Fibroblast of skin of right biceps (primary cell): ENCODE results near the gene OPHN1.
A peak's percentile ranks its signal among the peaks of the same experiment; 100 is the strongest.
"Not testable (repeated sequence)": the region's sequence is repeated elsewhere in the genome, so short reads cannot be mapped to it uniquely, and the experiment has no call there.

Source experiments
- DNase-seq: peaks from one replicate; pipeline ENCODE4 v3.0.0-alpha.2; 2013

Gene OPHN1

DNA sequence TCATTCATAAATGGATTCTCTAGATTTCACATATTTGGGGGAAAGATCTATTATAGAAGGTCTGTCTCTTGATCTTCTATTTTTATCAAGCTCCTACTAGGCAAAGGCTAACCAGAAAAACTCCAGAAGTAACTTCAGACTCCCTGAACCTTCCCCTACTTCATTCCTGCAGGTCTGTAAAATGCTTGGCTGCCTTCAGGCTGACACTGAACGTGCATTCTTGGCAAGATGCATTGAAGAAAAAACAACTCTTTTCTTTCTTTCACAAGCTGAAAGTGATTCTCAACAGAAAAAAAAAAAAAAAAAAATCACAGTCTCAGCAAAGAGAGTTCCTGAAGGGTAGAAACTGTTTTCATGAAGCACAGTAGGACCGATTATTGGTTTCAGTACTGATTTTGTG, 12.7 kb downstream of the OPHN1 start:
- DNase-seq: no peak

DNA sequence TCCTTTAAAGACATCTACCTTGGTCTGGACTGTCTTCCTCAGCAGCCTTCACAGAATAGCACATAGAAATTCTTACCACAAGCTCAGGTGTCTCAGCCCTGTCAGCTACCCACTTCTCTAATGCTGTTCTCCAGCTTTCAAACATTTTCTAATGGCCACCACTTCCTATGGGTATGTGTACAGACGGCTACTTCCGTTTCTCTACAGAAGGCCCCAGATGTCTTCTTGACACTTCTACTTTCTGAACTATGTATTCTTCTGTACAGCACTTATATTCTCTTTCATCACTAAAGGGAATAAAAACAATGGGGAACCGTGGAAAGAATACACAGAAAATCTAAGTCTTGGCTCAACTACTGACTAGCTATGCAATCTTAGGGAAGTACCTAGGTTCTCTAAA, 13.3 kb downstream of the OPHN1 start:
- DNase-seq: no peak

DNA sequence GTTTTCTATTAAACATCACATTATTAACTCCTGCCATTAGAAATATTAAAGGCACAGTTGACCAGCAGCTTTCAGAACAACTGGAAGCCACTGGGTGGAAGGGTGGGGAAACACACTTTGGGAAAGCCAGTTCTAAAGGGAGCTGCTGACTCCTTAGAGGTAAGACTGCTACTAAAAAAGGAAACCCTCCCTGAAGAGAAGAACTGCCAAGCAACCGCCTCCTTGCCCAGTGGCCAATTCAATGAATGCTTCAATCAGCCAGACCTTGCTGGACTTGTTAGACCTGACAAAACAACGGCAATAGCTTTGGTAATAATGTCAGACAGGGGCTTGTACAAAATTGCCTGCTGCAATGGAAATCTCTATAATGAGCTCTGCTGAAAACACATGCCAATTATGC, 15.6 kb downstream of the OPHN1 start:
- no peak for DNase-seq

DNA sequence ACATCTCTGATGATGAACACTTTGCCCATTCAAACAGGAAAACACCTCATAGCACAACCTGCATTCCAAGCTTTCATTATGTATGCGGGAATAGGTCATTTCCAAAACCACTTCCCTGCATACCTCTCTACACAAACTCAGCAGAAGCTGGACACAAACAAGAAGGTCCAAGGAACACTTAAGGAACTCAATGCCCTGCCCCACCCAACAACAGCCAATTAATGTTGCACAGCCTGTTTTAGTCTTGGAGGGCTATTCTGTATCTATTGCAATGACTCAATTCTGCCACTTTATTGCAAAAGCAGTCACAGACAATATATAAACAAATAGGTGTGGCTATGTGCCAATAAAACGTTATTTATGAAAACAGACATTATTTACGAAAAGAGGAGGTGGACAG, 16.7 kb downstream of the OPHN1 start:
- DNase-seq: no peak

DNA sequence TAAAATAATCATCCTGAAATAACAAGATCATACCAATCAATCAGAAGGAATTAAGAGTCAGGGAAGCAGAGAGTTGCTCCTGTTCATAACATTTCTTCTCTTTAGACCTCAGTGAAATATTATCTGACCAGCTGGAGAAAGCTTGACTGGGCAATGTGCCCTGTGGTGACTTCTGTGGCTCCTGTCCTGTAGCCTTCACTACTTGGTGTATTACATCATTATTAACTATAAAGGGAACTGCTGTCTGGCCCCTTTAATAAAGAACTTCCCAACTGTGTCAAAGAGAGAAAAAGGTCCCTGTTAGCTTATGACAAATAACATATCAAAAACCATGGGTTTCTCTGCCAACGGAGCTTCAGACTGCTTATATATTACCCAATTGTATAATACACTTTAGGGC, 18.0 kb downstream of the OPHN1 start:
- peak; percentile 40 for DNase-seq

DNA sequence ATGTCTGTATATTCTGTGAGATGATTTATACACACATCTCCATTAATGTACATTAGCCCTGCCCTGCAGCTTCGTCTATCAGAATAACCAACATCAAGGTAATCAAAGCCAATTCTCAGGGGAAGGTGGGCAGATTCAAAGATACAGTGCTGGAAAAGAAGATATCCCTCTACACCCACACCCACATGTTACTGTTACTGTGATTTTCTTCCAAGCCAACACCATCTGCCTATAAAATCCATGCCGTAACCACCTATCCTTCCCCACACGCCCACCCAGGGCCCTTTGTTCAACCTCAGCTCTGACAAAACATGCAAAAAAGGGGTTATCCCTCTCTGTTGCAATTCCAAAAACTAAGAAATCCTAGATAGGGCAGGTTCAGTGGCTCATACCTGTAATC, 20.0 kb downstream of the OPHN1 start:
- no peak for DNase-seq

DNA sequence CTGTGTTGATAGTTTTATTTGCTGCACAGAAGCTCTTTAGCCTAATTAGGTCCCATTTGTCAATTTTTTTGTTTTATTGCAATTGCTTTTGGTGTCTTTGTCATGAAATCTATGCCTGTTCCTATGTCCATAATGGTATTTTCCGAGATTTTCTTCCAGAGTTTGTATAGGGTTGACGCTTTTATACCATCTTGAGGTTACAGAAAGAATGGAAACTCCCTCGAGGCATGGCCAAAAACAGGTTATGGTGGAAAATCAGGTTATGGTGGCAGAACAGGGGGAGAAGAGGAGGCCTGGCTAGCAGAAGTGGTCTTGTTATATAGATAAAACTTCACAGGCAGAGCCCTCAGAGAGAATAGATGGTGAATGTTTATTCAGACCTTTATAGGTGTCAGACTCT, 21.6 kb downstream of the OPHN1 start:
- DNase-seq: no peak

DNA sequence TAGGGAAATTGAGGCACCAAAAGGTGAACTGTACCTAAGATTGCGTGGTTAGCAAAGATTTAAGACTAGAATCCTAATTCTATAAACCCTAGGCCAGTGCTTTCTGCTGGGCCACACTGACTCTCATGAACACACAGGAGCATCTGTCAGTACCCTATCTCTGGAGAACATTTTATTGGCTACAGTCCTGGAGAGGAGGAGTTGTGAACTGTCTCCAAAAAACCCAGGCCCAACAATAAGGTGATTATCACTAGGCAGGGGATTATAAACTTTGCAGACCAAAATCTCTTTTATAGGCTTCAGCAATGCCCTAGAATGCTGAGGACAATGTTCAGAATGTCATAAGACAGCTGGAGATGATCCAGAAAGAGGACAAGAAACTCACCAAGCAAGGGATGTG, 24.1 kb downstream of the OPHN1 start:
- no peak for DNase-seq

DNA sequence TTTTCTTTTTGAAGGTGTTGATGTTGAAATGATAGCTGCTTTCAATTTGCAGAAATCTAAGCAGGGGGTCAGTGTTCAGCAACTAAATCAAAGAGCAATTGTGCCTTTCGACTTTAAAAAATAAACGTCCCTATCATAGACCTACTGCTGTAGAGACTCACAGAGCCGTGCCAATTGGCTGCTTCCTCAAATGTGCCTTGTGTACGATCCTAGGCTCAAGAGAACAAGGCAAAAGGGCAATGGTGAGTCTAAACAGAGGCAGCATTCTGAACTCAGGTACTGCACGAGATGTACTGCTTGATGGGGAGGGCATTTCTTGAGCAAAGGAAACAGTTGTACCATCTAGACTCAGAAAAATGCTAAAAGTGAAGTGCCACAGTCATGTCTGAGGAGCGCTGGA, 29.8 kb downstream of the OPHN1 start:
- DNase-seq: no peak

DNA sequence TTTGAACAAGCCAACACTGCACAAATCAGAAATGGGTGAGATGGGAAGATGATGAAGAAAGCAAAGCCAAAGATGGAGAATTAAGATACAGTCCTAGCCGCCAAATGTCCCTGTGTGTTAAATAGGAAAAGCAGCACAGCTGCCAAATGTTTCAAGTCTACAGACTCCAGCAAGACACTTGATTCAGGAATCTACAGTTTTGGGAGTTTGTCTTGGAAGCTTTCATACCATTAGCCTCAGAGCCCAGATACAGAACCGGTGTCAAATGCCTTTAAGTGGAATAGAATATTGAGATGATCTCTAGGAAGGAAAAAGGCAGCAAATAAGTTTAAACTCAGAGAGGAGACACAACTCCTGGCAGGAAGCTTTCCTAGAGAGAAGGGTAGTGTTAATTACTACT, 30.3 kb downstream of the OPHN1 start:
- DNase-seq: no peak

DNA sequence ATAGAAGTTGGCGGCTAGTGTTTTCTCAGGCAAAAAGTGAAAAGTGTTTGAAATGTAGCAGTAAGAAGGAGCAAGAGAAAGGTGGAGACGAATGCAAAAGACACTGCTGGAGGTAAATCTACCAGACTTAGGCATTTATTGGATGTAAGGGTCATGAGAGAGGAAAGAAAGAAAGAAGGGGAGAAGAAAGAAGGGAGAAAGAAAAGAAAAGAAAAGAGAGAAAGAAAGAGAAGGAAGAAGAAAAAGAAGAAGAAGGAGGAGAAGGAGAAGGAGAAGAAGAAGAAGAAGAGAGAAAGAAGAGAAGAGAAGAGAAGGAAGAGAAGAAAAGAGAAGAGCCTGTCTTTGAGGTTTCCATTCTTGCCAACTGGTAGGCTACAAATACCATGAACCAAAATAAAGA, 31.2 kb downstream of the OPHN1 start:
- no peak for DNase-seq

DNA sequence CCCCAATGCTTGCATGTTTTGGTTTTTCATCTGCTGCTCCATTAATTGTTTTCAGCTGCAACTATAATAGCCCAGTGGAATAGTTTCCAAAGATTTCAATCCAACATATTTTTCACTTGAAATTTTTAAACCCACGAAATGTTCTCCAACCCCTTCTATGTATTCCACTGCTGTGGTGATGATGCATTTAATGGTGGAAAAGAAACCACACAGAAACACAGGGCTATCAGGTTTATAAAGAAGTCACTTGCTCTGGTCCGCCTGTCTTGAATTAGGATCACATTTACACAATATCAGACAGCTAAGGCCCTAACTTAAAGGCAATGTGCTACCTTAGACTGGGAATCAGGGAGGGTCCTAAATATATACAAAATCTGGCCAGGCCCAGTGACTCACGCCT, 35.0 kb downstream of the OPHN1 start:
- DNase-seq: no peak

DNA sequence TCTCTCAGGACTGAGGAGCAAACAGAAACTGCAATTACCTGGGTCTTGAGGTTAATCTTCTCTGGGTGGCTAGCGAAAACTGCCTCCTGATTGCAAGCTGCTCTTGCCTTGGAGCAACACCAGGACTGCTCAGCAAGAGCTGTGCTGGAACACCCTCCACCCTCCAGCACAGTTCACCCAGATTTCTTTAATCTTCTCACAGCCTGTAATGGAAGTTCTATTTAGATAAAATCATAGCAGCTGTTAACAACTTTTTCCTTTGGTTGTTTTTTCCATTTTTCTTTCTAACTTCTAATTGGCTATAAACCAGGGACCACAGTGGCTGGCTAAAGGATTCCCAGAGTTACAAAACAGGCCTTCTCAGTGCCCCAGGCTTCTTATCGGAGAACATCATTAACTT, 36.3 kb downstream of the OPHN1 start:
- DNase-seq: no peak

DNA sequence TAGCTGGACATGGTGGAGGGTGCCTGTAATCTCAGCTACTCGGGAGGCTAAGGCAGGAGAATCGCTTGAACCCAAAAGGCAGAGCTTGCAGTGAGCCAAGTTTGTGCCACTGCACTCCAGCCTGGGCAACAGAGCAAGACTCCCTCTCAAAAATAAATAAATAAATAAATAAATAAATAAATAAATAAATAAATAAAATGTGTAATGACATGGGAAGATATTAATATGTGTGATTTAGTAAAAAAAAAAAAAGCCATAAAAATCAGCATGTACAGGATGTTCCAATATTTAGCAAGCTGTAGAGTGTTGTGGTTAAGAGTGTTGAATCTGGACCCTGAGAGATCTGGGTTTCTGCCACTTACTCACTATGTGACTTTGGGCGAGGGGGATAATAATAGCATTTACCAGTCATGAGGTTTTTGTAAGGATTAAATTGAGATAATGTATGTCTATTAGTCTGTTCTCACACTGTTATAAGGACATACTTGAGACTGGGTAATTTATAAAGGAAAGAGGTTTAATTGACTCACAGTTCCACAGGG, 43.8 kb downstream of the OPHN1 start:
- DNase-seq: not testable (repeated sequence)

DNA sequence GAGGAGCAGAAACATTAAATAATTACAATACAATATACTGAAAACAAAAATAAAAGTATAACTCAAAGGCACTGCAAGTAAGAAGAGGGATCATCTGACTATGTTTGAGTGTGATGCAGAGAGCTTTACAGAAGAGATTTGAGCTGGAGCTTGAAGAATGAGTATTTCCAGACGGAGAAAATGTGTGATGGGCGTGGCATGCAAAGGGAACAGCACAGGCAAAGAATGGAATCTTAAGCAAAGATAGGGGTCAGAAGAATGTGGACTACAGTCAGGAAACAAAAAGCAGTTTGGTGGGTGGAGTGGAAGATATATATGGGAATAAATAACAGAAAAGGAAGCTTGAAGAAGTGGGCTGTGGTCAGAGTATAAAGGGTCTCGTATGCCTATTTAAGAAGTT, 45.5 kb downstream of the OPHN1 start:
- DNase-seq: no peak

DNA sequence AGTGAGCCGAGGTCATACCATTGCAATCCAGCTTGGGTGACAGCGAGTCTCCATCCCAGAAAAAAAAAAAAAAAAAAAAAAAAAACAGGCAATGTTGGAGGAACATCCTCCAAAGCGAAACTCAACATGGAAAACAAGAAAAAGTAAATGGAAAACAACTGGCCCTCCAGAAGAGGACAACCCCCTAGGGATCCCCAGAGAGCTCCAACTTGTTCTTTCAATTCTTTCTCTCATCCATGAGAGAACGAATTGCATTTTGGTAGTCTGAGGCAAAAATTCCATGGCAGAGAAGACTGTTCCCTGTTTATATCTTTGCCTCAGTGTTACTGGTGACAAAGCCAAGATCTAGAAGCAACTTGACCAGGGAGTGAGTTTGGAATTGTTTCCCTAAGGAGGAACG, 49.8 kb downstream of the OPHN1 start:
- no peak for DNase-seq

DNA sequence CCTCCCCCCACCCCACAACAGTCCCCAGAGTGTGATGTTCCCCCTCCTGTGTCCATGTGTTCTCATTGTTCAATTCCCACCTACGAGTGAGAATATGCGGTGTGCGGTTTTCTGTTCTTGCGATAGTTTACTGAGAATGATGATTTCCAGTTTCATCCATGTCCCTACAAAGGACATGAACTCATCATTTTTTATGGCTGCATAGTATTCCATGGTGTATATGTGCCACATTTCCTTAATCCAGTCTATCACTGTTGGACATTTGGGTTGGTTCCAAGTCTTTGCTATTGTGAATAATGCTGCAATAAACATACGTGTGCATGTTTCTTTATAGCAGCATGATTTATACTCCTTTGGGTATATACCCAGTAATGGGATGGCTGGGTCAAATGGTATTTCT, 55.7 kb downstream of the OPHN1 start:
- DNase-seq: not testable (repeated sequence)

DNA sequence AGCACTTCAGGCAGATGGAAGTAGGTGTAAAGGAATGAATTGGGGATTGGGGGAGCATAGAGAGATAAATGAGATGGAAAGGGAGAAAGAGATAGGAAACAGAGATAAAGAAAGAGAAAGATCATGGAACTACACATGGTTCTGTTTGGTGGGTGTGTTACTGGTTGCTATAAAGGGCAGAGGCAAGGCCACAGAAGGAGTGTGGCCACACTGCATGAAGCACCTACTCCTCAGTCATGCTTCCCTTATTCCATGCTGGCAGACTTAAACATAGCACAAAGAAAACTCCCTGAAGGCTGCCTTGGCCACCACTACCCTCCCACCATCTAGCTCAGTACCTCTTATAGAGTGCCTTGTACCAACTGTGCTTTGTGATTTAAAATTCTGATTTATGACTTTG, 56.9 kb downstream of the OPHN1 start:
- no peak for DNase-seq

DNA sequence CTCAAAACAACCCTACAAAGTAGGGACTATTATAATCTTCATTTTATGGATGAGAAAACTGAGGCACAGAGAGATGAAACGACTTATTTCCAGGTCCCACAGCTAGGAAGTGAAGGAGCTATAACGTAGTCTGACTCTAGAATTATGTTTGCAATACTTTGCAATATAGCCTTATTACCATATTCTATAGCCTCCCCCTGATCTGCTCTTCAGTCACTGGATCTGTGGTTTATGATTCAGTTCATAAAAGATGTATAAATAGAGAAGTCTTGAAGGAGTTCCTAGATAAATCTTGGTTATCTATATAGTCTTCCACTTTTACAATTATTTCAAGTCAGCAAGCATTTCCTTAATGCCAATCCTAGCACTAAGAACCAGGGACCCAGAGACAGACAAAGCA, 57.5 kb downstream of the OPHN1 start:
- DNase-seq: peak; percentile 27

DNA sequence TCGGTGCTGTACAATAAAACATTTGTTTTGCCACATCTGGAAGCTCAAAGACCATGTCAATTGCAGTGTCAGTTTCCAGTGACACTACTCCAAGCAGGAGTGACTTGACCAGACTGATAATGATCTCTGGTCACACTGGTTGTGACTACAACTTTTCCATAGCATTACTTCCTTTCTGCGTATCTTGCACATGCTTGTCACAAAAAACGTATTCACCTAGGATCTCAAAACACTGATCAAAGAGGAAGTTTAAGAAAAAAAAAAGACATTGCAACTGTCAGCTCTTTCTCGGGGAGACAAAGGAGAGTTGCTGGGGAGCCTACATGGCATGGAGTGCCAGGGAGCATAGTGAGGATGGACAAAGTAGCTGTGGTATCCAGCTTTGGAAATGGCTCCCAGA, 60.6 kb downstream of the OPHN1 start:
- DNase-seq: no peak

DNA sequence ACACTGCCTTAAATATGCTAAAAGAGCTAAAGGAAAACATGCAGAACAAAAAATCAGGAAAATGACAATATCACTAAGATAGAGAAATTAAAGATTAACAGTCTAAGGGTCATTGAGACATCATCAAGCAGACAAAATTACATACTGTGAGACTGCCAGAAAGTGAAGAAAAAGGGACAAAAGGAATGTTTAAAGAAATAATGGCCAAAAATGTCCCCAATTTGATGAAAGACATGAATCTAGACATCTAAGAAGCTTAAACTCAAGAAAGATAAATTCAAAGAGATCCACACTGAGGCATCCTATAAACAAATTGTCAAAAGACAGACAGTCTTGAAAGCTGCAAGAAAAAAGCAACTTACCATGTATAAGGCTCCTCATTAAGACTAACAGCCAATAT, 63.7 kb downstream of the OPHN1 start:
- DNase-seq: no peak

DNA sequence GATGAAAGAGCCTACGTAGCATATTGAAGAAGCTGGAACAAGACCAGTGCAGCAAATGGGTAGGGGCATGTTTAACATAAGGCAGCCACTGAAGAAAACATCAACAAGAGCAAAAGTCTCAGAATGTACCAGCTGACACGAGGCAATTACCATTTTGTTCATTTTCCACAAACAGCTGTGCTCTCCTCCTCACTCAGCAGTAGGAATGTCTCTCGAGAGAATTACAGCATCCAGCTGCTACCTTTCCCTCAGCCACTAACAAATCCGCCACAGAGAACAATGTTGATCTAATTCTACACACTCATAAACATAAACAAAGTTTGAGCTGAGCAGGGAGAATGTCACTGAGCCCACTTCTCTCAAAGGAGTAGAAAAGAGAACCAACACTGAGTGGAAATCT, 68.0 kb downstream of the OPHN1 start:
- no peak for DNase-seq

DNA sequence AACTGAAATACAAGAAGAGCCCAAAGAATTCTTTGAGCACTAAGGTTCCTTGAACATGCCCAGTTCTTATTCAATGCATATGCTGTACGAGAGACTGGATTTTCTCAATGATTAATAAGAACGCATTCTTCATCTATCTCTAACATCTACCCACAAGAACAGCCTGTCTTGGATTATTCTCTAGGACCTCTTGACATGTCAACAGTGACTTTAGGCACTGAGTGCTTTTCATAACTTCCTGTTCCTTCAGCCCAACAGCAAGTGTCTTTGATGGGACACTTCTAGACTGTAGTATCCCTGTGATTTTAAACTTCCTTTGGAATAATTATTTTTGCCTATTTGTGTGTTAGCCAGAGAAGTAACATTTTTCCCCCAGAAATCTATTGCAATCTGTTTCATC, 69.3 kb downstream of the OPHN1 start:
- no peak for DNase-seq

DNA sequence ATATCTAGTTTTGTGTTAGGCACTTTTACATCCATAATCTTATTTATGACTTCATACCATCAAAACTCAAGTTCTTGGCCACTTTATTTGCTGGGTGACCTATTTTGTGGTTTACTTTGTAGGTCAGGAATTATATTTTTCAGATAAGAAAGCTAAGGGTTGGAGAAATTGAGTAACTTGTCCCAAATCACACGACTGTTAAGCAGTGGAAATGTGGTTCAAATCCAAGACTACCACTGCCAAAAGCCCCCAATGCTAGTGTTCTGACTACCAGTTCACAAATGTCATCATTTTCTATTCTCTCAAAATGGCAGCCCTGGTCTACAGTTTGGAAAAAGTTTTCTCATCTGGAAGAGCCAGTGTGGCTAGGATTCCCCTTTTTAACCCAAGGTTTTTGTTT, 74.6 kb downstream of the OPHN1 start:
- DNase-seq: no peak

DNA sequence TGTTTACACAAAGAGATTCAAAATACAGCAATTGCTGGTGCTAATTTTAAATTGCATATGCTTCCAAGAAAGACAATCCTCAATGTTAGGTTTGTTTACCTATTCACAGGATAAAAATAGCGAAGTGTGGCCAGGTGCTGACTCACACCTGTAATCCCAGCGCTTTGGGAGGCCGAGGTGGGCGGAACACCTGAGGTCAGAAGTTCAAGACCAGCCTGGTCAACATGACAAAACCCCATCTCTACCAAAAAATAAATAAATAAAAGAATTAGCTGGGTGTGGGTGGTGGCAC, 77.7 kb downstream of the OPHN1 start:
- DNase-seq: no peak

DNA sequence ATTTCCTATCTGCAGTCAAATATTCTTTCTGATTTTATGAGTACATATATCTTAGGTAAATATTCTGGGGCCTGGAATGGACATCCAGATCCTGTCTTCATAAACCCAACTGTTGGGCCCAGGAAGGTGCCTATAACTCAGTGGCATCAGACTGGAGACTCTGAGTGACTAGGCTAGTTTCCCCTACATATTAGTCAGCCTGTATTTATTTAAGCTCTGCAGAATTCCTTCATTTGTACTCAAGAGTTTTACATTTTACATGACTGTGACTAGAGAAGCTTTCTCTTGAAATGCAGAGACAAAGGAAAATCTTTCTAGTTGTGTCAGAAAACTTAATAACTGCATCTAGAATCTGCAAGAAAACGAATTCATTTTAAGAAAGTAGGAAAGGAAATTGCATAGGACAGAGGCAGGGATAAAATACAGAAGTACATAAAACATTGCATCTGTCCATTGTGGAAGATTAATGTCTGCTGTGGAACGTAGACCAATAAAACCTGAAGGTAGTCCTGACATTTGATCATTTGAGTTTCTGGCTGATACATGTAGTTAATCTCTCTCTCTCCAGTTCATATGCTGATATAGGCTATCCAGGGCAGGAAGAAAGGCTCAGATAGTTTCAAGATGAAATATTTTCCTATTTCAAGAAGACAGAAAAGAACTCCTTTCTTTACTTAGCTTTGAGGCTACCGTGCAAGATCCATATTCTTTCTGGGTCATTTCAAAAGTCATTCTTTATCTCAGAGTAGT, 78.2 kb downstream of the OPHN1 start:
- DNase-seq: no peak
